GM18502 (cell line): ENCODE data around the gene TCTA.
"Not testable (repeated sequence)": the region's sequence is repeated elsewhere in the genome, so short reads cannot be mapped to it uniquely, and the experiment has no call there.

Experiments
- ATAC-seq: cut with Tn5 transposase; IDR thresholded peaks from one replicate; pipeline ENCODE4 v1.9.1; 2021; ENCODE audit warnings: mild to moderate bottlenecking; ENCODE audit not compliant: unreplicated experiment, poor library complexity

Gene TCTA, protein sequence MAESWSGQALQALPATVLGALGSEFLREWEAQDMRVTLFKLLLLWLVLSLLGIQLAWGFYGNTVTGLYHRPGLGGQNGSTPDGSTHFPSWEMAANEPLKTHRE

DNA sequence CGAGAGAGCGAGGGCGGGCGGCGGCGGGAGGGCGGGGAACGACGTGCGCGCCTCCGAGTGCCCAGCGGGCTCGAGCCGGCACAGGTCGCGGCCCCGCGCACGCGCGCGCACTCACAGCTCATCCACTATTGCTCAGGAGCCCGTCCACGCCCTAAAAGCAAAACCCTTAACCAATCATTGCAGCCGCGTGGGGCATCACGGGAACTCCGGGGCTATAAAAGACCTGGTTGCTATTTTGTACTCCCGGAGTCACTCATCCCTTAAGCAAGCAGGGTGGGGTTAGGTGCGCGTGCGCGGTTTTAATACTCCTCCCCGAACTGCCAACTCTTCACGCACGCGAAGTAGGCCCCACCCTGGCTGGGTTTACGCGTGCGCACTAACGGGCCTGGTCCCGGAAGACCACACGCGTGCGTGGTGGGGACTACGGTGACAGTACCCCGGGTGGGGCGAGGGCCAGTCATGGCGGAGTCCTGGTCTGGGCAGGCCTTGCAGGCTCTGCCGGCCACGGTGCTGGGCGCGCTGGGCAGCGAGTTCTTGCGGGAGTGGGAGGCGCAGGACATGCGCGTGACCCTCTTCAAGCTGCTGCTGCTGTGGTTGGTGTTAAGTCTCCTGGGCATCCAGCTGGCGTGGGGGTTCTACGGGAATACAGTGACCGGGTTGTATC, at the start of gene TCTA, which contains the start of gene RHOA:
TSS of gene TCTA (plus strand) at position 456 of the 664 bp plus-strand sequence. CDS start at position 460, 4 bp downstream.
TSS of gene RHOA (minus strand) at position 9 of the 664 bp plus-strand sequence. CDS start 36,387 bp downstream, outside the sequence.
- ATAC-seq = peak; percentile 80

DNA sequence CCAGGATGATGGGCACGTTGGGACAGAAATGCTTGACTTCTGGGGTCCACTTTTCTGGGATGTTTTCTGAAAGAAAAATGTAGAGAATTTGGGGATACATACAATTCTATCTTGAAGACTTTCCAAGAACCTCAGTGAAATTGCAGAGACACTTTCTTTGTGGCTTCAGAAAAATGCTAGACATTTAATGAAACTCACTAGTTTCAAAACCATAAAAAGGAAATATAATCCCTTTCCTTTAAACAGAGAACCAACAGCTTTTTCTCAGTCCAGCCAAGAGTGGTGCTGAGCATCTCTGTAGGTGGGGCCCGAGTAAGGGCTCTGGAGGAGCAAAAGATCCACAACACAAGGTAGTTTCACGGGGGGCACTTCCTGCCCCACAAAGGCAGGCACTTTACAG, 49.7 kb upstream of the TCTA start:
- no peak for ATAC-seq

DNA sequence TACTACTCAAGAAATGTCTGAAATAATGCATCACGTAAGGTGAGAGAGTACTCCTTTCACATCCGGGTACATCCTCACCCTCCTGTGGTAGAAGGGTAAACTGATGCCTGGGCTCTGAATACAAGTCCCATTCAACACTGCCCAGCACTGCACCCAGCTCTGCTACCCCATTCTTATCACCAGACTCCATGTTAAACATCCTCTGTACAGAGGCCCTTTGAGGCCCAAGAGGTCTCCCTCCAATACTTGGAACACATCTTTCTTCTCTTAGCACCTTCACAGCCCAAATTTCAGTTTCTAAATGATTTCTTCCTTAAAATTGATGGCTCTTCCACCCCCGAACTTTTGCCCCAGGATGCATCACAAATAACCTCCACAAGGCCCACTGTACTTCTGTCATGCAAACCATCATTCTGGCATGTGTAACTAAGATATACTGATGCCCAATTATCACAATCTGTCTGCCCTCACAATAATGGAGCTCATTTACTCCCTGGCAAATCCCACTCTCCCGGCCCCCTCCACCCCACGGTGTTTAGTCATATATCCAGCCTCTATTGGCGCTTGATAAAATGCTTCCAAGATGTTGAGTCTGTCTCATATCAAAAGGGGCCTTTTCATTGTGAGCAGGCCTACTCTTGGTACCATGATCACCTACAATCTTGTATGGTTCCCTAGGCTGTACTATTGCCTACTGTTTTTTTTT, 41.5 kb upstream of the TCTA start:
- ATAC-seq = no peak

DNA sequence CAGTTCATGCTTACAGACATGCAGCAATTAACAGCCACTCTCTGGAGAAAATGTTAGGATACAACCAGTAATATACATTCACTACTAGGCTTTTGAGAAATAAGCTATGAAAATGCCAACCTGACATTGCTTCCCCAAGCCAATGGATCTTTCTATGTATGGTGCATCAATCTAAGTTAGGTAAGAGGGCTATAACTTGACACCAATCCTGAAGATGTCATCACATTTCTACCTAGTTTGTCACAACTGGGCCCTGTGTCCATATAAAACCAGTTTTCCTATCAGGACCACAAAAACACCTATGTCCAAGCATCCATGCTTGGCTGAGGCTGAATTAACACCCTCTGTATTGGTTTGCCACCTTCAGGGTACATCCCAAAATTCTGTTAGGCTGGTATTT, 40.3 kb upstream of the TCTA start:
- ATAC-seq = no peak

DNA sequence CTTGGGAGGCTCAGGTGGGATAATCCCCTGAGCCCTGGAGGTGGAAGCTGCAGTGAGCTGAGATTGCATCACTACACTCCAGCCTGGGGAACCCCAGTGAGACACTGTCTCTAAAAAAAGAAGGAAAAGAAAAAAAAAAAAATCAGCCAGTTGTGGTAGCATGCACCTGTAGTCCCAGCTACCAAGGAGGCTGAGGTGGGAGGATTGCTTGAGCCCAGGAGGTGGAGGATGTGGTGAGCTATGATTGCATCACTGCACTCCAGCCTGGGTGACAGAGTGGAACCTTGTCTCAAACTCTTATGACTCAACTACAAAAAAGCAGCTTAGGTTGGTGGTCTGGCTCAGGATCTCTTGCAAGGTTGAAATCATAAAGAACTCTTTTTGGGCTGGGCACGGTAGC, 34.7 kb upstream of the TCTA start:
- no peak for ATAC-seq

DNA sequence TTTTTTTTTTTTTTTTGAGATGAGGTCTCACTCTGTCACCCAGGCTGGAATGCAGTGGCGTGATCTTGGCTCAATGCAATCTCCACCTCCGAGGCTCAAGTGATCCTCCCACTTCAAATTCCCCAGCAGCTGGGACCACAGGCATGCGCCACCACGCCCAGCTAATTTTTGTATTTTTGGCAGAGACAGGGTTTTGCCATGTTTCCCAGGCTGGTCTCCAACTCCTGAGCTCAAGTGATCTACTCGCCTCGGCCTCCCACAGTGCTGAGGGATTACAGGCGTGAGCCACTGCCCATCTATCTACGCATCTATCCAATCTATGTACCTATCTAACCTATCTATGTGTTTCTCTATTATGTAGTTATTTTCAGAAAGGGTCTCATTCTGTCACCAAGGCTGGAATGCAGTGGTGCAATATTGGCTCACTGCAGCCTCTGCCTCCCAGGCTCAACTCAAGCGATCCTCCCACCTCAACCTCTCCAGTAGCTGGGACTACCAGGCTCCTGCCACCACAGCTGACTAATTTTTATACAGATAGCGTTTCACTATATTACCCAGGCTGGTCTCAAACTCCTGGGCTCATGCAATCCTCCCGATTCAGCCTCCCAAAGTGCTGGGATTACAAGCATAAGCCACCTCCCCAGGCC, 33.9 kb upstream of the TCTA start:
- ATAC-seq = no peak

DNA sequence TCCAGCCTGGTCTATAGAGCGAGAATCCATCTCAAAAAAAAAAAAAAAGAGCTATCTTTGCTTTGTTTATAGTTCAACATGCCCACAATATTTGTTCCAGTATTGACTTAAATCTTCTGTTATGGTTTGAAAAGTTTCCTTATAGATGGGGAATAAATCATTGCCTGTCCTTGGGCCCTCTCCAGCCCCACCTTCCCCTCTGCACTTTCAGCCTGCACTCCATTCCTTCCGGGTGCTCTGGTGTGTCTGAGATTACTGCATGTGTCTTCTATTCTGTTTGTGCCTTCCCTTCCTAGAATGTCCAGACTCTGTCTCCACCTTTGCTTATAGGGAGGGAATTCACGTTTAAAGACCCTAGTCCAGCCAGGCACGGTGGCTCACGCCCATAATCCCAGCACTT, 28.8 kb upstream of the TCTA start:
- no peak for ATAC-seq

DNA sequence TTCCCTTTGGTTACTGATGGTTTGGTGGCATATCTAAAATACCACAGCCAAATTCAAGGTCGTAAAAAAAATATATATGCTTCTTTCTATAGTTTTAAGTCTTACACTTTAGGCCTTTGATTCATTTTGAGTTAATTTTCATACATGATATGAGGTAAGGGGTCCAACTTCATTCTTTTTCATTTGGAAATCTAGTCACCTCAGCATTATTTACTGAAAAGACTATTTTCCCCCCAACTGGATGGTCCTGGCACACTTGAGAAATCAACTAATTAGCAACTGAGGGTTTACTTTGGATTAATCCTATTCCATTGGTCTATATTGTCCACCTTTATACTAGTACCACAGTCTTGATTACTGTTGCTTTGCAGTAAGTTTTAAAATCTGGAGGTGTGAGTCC, 26.6 kb upstream of the TCTA start:
- ATAC-seq = no peak

DNA sequence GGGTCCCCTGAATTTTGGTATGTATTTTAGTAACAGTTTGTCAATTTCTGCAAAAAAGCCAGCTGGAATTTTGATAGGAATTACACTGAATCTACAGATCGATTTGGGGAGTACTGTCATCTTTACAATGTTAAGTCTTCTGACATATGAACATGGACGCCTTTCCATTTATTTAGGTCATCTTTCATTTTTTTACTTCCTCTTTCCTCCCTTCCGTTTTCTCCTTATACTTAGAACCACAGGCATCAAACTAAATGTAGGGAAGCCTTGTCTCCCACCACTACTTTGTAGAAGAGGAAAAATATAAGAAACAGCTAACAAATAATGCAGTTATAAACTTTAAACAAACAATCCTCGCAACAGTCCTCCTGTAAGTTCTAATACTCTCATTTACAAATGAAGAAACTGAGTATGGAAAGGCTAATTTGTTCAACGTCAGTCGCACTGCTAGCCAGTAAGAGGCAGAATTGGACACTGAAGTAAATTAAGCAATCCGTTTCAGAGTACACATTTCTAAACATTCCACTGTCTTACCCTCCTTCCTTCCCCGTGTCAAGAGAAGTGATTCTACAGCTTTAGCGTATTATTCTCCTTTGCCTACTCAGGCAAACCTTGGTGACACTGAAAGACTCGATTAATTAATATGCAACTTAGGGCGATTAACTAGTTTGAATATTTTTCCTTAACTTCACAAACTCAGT, 26.0 kb upstream of the TCTA start:
- no peak for ATAC-seq

DNA sequence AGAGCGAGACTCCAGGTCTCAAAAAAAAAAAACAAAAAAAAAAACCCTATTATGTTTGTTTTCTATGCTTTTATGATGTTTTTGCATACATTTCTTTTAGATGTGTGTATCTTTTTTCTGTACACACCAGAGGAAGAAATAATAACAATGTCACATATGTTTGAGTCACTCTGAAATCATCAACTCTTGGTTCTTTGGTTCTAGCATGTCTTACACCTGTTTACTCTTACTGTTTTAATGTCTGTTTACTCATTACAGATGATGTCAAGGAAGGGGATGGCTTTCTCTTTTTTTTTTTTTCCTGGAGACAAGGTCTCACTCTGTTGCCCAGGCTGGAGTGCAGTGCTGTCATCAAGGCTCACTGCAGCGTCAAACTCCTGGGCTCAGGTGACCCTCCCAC, 24.5 kb upstream of the TCTA start:
- no peak for ATAC-seq

DNA sequence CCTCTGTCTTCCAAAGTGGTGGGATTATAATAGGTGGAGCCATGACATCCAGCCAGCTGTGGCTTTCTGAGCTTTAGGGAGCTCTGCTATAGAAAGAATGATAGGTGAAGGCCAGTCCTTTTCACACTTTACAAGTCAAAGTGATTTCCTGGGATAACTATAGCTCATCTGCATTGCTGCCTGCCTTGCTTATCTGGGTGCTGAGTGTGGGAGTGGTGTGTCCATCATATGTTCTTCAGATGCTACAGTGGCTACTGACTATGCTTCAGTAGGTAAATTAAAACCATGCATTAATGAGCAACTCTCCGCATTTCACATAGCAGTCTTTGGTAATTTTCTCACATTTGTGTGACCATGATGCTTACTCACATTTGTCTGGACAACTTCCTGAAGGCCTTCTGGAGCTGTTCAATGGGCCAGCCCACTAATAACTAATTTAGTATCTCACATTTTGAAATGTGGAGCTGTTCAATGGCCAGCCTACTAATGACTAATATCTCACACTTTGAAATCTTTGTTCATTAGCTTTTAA, 23.9 kb upstream of the TCTA start:
- no peak for ATAC-seq

DNA sequence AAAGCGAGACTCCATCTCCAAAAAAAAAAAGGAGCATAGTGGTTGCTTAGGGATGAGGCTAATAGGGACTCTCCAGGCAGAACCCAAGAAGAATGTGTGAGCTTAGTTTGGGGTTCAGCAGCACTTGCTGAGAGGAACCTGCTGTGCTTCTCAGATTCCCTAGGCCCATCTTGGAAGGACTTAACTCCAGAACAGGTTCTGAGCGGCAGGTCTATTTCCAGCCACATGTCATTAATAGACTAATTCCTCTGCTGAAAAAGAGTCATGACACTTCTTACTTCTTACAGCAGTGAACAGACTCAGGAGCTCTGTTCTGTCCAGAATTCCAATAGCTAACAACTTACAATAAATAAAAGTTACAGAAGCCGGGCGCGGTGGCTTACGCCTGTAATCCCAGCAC, 22.9 kb upstream of the TCTA start:
- no peak for ATAC-seq

DNA sequence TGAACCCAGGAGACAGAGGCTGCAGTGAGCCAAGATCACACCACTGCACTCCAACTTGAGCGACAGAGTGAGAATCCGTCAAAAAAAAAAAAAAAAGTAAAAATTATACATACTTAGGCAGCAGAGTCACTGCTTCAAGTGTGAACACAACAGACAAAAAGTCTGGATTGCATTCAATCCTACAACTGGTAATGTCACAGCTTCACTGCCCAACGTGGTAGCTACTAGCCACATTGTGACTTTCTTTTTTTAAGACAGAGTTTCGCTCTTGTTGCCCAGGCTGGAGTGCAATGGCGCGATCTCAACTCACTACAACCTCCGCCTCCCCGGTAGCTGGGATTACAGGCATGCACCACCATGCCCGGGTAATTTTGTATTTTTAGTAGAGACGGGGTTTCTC, 20.9 kb upstream of the TCTA start:
- ATAC-seq = not testable (repeated sequence)

DNA sequence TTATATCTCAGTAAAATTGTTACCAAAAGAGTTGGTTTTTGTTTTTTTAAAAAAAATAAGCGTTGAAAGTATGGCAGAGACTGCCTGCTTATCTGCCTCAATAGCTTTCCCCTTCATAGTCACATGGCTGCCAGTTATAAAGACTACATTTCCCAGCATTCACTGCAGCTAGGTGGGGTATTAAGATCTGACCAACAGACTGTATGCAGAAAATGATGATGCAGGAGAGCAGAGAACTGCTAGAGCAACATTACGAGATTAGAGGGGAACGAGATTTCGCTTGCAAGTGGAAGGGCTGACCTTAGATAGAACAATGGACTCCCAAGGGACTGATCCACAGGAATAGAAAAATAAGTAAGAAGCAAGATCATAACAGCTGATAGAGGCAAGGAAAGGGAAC, 14.8 kb upstream of the TCTA start:
- no peak for ATAC-seq

DNA sequence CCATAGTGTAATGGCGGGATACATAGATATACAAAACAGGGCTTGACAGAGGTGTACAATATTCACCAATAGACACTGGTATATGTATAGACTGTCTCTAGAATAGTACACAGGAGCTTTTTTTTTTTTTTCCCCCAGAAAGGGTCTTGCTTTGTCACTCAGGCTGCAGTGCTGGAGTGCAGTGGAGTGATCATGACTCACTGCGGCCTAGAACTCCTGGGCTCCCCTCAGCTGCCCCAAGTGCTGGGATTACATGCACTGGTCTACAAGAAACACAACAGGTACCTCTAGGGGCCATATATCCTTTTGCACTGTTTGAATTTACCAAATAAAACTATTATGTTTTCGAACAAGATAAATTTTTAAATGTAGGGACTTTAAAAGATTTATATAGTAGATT, 12.8 kb upstream of the TCTA start:
- ATAC-seq = no peak

DNA sequence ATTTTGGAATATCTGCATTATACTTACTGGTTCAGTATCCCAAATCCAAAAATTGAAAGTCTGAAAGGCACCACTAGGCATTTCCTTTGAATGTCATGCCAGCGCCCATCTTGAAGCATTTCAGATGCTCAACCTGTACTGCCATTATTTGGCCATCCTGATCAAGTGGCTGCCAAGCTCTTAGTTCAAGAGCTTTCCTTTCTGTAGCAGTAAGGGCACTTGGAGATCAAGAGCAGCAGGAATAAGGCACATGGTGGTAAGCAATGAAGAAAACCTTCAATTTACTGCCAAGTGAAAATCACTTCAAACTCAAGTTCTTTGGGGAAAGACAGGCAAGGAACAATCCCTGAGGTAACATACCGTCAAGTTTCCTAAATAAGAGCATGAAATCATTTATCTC, 10.5 kb upstream of the TCTA start:
- ATAC-seq = no peak

DNA sequence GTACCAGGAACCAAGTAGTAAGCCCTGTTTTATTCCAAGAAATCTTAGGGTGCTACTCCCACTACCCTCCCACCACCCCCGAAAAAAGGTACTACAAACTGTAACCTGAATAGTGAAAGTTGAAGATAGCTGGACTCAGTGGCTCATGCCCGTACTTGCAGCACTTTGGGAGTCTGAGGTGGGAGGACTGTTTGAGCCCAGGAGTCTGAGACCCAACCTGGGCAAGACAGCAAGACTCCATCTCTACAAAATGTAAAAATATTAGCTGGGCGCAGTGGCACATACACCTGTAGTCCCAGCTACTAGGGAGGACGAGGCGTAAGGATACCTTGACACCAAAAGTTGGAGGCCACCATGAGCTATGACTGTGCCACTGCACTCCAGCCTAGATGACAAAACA, 8.3 kb upstream of the TCTA start:
- no peak for ATAC-seq

DNA sequence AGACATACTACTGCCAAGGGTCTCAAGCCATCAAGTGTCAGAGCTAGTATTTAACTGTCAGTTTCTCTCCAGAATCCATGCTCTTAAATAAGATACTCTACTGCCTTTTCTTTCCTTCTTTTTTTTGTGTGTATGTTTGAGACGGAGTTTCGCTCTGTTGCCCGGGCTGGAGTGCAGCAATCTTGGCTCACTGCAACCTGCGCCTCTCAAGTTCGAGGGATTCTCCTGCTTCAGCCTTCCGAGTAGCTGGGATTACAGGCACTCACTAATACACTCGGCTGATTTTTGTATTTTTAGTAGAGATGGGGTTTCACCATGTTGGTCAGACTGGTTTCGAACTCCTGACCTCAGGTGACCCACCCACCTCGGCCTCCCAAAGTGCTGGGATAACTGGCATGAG, 6.7 kb upstream of the TCTA start:
- ATAC-seq = not testable (repeated sequence)

DNA sequence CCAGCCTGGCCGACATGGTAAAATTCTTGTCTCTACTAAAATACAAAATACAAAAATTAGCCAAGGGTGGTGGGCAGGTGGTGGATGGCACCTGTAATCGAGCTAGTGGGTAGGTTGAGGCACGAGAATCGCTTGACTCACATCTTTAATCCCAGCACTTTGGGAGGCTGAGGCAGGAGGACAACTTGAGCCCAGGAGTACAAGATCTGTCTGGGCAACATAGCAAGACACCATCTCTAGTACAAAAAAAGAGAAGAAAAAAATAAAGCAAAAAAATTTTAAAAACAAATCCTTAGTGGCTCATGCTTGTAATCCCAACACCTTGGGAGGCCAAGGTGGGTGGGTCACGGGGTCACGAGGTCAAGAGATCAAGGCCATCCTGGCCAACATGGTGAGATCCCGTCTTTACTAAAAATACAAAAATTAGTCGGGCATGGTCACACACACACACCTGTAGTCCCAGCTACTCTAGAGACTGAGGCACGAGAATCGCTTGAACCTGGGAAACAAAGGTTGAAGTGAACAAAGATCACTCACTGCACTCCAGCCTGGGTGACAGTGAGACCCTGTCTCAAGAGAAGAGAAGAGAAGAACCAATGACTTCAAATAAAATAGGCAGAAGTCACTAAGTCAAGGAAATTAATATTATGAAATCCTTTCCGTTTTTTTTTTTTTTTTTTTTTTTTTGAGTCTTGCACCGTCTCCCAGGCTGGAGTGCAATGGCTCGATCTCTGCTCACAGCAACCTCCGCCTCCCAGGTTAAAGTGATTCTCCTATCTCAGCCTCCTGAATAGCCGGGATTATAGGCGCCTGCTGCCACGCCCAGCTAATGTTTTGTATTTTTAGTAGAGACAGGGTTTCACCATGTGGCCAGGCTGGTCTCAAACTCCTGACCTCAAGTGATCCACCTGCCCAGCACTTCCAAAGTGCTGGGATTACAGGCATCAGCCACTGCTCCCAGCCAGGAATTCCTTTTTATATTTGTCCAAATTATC, 5.4 kb upstream of the TCTA start:
- ATAC-seq = no peak
